Epithelial cell of proximal tubule (primary cell): ENCODE results near the gene SLN. TPM values are rescaled to one million over a fixed set of nuclear protein-coding genes. Genes with fewer than 3 reads are reported as not detected.

Experiments used
- DNase-seq: peaks from one replicate; pipeline ENCODE4 v3.0.0-alpha.2; 2011; ENCODE audit warnings: low read depth
- H3K4me3 ChIP-seq: 2 replicates; pipeline ENCODE4 v1.5.1; 2011; ENCODE audit warnings: low read depth, mild to moderate bottlenecking, low read length
- CTCF ChIP-seq: conservative IDR thresholded peaks from 2 replicates; pipeline ENCODE4 v1.5.1; 2012; ENCODE audit warnings: low read depth, mild to moderate bottlenecking, low read length
- total RNA-seq: library from RNA; depleted of rRNA; stranded (reverse); fragments of >200 nt; gene quantifications from 2 replicates; pipeline ENCODE4 v1.2.3, GENCODE V29; 2015

The SLN gene
- total RNA-seq, 1 donor from 2014 or later: 3.2 TPM

- TF ChIP-seq CTCF: no peak
- DNase-seq: no peak
- no peak overlapping the region for H3K4me3 ChIP-seq
Observed at GRCh38 chr11:107733518-107733917, 21.7 kb upstream of the SLN start.

- DNase-seq: no peak
- no peak for TF ChIP-seq CTCF
- H3K4me3 ChIP-seq: no peak overlapping the region
Observed at GRCh38 chr11:107732689-107733051, 20.8 kb upstream of the SLN start.

GRCh38 chr11:107731941-107732688, 20.3 kb upstream of the SLN start:
- no peak for DNase-seq
- no peak for TF ChIP-seq CTCF
- no peak overlapping the region for H3K4me3 ChIP-seq

- no peak for TF ChIP-seq CTCF
- DNase-seq: no peak
- no peak overlapping the region for H3K4me3 ChIP-seq
Observed at GRCh38 chr11:107722662-107723061, 10.8 kb upstream of the SLN start.

- no peak for TF ChIP-seq CTCF
- H3K4me3 ChIP-seq: no peak overlapping the region
- no peak for DNase-seq
Observed at GRCh38 chr11:107721207-107721606, 9.4 kb upstream of the SLN start.

- no peak overlapping the region for H3K4me3 ChIP-seq
- no peak for TF ChIP-seq CTCF
- no peak for DNase-seq
Observed at GRCh38 chr11:107720303-107720774, 8.5 kb upstream of the SLN start.
